ENCODE measurements around the gene TBPL1. TPM values are rescaled to one million over a fixed set of nuclear protein-coding genes. Genes with fewer than 3 reads are reported as not detected.

TBPL1 gene
- total and polyA plus RNA-seq, 10 of the 15 experiments (the other 5 are each of a cell fraction or from before 2014, with no cell fraction given), result 34.6 to 71.2 (median 43.0) TPM

DNA sequence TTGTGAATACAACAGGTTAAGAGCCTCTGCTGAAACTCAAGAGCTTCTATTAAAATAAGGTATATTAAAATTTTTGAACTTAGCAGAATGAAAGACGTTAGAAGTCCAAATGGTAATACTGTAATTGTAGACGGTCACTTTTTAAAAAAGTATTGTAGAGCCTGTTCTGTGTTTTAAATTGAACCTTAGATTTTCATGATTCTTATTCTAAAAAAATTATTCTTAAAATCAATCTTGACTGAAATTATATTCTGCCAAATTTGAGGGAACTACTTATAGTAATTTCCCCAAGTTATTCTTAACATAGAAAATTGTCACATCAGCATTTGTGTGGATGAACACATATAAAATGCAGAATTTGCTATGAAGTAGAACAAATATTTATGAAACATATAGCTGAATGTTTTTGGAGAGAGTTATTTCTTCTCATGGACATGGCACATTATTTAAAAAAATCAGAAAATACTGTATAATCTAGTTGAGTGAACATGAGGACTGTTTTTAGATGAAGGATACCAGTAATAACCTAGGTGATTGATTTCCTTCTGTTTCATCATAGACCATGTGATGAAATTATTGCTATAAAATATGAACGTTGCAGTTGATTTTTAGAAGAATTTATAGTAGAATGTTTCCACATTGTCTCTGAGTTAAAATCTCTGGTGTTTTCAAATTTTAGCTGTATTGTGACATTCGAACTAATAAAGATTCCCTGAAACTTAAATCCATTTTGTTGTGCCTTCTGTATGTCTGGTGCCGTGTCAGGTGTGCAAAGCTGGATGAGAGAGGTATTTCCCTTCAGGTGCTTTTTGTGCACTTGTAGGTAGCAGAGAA lies 2.8 kb downstream of the TBPL1 start:
- H3K9me3 ChIP-seq (replicated peaks; ENCODE audit: control insufficient read depth, insufficient read depth, low read length), result no peaks in the 10 kb centered on the region
- BruUV-seq (replicated peaks), result no TSS peak
- H3K4me1 ChIP-seq (ENCODE audit: control insufficient read depth, insufficient read depth, low read length), result peaks cover 11% of the 10 kb centered on the region
- H3K79me2 ChIP-seq (ENCODE audit: control insufficient read depth, insufficient read depth, low read length), result peaks cover 76% of the 10 kb centered on the region
- ATAC-seq, result no peak
- RAD21 ChIA-PET (ENCODE audit: unreplicated experiment), result interaction anchor here (0.6 to 1.5 kb wide), 5 partner anchors 9 to 1471 kb away, joined by 3 to 5 read pairs (median 3); no protein-coding TSS in a partner anchor
- H2AFZ ChIP-seq (ENCODE audit: control insufficient read depth, low read depth, low read length), result no peak overlapping the region
- CTCF ChIA-PET, result interaction anchor here (0.7 to 4.6 kb wide), 5 partner anchors 10 to 108 kb away, joined by 5 to 28 read pairs (median 12); no protein-coding TSS in a partner anchor
- SMC1A ChIA-PET (ENCODE audit: uncharacterized antibody, unreplicated experiment), result interaction anchor here (0.6 to 3.1 kb wide), 5 partner anchors 10 to 39 kb away, joined by 3 to 32 read pairs (median 4); no protein-coding TSS in a partner anchor
- H3K27ac ChIP-seq (ENCODE audit: control insufficient read depth, insufficient read depth), result no peak overlapping the region
- no peaks in the 10 kb centered on the region for H3K27me3 ChIP-seq (replicated peaks in 1 of 2; ENCODE audit: control insufficient read depth in 2 of 2, insufficient read depth in 2 of 2, low read length in 1 of 2)
- DNase-seq (ENCODE audit: low read depth, low spot score), result no peak
- peak overlapping the region; percentile 92 for H3K4me2 ChIP-seq (ENCODE audit: control insufficient read depth, insufficient read depth)
- H3K9ac ChIP-seq (ENCODE audit: control insufficient read depth, insufficient read depth, low read length), result no peak overlapping the region
- intact Hi-C loops (cut with micrococcal nuclease; ENCODE audit: unreplicated experiment), result loop anchor here (10.0 kb wide), 3 partner anchors 419 to 1441 kb away; partner anchors contain the start of gene STX7
- H3K4me3 ChIP-seq, result peak overlapping the region; percentile 88; the same call in 1 of the 2 replicates
- in situ Hi-C loops (cut with MboI), result loop anchor here (25.0 kb wide), 1 partner anchor 1482 kb away; no protein-coding TSS in a partner anchor
- no peaks in the 10 kb centered on the region for H4K20me1 ChIP-seq (ENCODE audit: control insufficient read depth, insufficient read depth)
- POLR2A ChIA-PET, result interaction anchor here (0.7 kb wide), 1 partner anchor 9 kb away, joined by 3 read pairs; no protein-coding TSS in a partner anchor
- WGBS (ENCODE audit: insufficient coverage, insufficient replicate concordance, low lambda C conversion rate, missing lambda C conversion rate), result 82% methylated on average over 5 of the region's 5 CpGs
- TF ChIP-seq ZNF384 (IDR thresholded peaks at IDR 0.05; ENCODE audit: borderline replicate concordance, low read depth, low read length), result no peak
- H3K36me3 ChIP-seq (ENCODE audit: control insufficient read depth in 2 of 2, insufficient read depth in 2 of 2, low read length in 1 of 2), result no peaks in the 10 kb centered on the region
- no peak for FAIRE-seq

DNA sequence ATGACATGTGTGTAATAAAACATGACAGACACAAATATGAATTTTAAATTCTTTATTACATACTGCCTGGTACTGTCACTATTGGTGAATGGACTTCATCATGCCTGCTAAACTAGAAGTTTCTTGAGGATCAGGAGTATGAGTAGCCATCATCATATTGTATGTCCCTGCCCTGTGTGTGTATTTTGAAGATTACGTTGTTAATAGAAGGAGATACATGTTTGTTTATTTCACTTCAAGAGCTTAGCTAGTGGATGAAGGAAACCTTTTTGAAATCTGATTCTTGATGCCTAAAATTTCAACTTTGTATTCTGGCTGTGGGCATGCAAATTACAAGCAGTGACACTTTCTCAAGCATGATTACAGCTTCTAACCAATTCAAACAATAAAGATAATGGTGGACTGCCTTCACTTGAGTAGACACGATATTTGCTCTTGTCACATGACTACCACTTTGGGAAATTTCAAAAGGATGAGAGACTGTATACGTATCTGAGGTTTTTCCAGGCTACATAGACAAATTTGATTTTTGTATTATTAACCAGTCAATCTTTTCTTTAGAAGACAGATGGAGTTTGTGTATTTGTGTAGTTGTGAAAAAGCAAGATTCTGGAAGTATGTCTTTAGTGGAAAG lies 3.5 kb downstream of the TBPL1 start:
- DNase-seq (ENCODE audit: low read depth, low spot score) (no peak), FAIRE-seq (no peak), ATAC-seq (no peak)
- BruUV-seq (replicated peaks), result no TSS peak
- in situ Hi-C loops (cut with MboI) (loop anchor here (25.0 kb wide), 1 partner anchor 1481 kb away; no protein-coding TSS in a partner anchor), intact Hi-C loops (cut with micrococcal nuclease; ENCODE audit: unreplicated experiment) (loop anchor here (10.0 kb wide), 3 partner anchors 418 to 1442 kb away; partner anchors contain the start of gene STX7)
- CTCF ChIA-PET, result interaction anchor here (2.7 to 4.6 kb wide), 3 partner anchors 9 to 33 kb away, joined by 12 to 28 read pairs (median 12); no protein-coding TSS in a partner anchor
- peaks cover 83% of the 10 kb centered on the region for H3K79me2 ChIP-seq (ENCODE audit: control insufficient read depth, insufficient read depth, low read length)
- RAD21 ChIA-PET (ENCODE audit: unreplicated experiment), result interaction anchor here (0.6 to 1.5 kb wide), 3 partner anchors 8 to 107 kb away, joined by 3 to 5 read pairs (median 4); no protein-coding TSS in a partner anchor
- H3K9ac ChIP-seq (ENCODE audit: control insufficient read depth, insufficient read depth, low read length), result no peak overlapping the region
- no peaks in the 10 kb centered on the region for H3K36me3 ChIP-seq (ENCODE audit: control insufficient read depth in 2 of 2, insufficient read depth in 2 of 2, low read length in 1 of 2)
- no peak overlapping the region for H2AFZ ChIP-seq (ENCODE audit: control insufficient read depth, low read depth, low read length)
- SMC1A ChIA-PET (ENCODE audit: uncharacterized antibody, unreplicated experiment), result interaction anchor here (0.6 to 3.1 kb wide), 3 partner anchors 9 to 40 kb away, joined by 3 to 32 read pairs (median 3); no protein-coding TSS in a partner anchor
- no peaks in the 10 kb centered on the region for H4K20me1 ChIP-seq (ENCODE audit: control insufficient read depth, insufficient read depth)
- peak overlapping the region; percentile 88; the same call in 1 of the 2 replicates for H3K4me3 ChIP-seq
- POLR2A ChIA-PET, result interaction anchor here (0.7 kb wide), 1 partner anchor 9 kb away, joined by 3 read pairs; no protein-coding TSS in a partner anchor
- H3K4me2 ChIP-seq (ENCODE audit: control insufficient read depth, insufficient read depth), result peak overlapping the region; percentile 54
- H3K9me3 ChIP-seq (replicated peaks; ENCODE audit: control insufficient read depth, insufficient read depth, low read length), result no peaks in the 10 kb centered on the region
- 81% methylated on average over 3 of the region's 3 CpGs for WGBS (ENCODE audit: insufficient coverage, insufficient replicate concordance, low lambda C conversion rate, missing lambda C conversion rate)
- H3K27me3 ChIP-seq (replicated peaks in 1 of 2; ENCODE audit: control insufficient read depth in 2 of 2, insufficient read depth in 2 of 2, low read length in 1 of 2), result no peaks in the 10 kb centered on the region
- TF ChIP-seq RAD51 (IDR thresholded peaks at IDR 0.05), result peak; percentile 33; the same call in 1 of the 2 replicates
- TF ChIP-seq, protein P1, sequence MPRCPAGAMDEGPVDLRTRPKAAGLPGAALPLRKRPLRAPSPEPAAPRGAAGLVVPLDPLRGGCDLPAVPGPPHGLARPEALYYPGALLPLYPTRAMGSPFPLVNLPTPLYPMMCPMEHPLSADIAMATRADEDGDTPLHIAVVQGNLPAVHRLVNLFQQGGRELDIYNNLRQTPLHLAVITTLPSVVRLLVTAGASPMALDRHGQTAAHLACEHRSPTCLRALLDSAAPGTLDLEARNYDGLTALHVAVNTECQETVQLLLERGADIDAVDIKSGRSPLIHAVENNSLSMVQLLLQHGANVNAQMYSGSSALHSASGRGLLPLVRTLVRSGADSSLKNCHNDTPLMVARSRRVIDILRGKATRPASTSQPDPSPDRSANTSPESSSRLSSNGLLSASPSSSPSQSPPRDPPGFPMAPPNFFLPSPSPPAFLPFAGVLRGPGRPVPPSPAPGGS (IDR thresholded peaks at IDR 0.05; ENCODE audit: borderline replicate concordance, insufficient read depth, low read depth, low read length, poor library complexity, severe bottlenecking), result no peak
- H3K27ac ChIP-seq (ENCODE audit: control insufficient read depth, insufficient read depth), result no peak overlapping the region
- H3K4me1 ChIP-seq (ENCODE audit: control insufficient read depth, insufficient read depth, low read length), result peaks cover 11% of the 10 kb centered on the region
